SK-N-SH treated with all-trans-retinoic acid at 6 μM for 48 hours (cell line): Measurements from ENCODE around the gene CLEC16A.

ENCODE experiments used
- ARNTL ChIP-seq: fragments of 450-650 bp; formaldehyde crosslinking; IDR thresholded peaks from 2 replicates; pipeline ENCODE4 v1.5.0; 2020; ENCODE audit warnings: low read depth, mild to moderate bottlenecking, moderate library complexity, borderline replicate concordance
- BACH2 ChIP-seq: fragments of 250-450 bp; sonication (Bioruptor Pico); IDR thresholded peaks from 2 replicates; pipeline ENCODE4 v1.9.0; 2021; ENCODE audit warnings: mild to moderate bottlenecking, borderline replicate concordance
- GLIS3 ChIP-seq: fragments of 250-450 bp; sonication (Bioruptor Pico); IDR thresholded peaks from 2 replicates; pipeline ENCODE4 v1.5.0; 2020; ENCODE audit warnings: mild to moderate bottlenecking, moderate library complexity
- ISL1 ChIP-seq: fragments of 250-450 bp; sonication (Bioruptor Pico); IDR thresholded peaks from 2 replicates; pipeline ENCODE4 v2.1.2; 2022; ENCODE audit warnings: mild to moderate bottlenecking, moderate library complexity
- SNAI2 ChIP-seq: fragments of 250-450 bp; sonication (Bioruptor Pico); IDR thresholded peaks from 2 replicates; pipeline ENCODE4 v1.5.0; 2020; ENCODE audit warnings: mild to moderate bottlenecking, moderate library complexity
- ZNF8 ChIP-seq: fragments of 450-650 bp; formaldehyde crosslinking; IDR thresholded peaks from 2 replicates; pipeline ENCODE4 v1.5.0; 2020; ENCODE audit warnings: mild to moderate bottlenecking, moderate library complexity
- TF ChIP-seq, protein P1 (sequence below): fragments of 250-450 bp; sonication (Bioruptor Pico); IDR thresholded peaks from 2 replicates; pipeline ENCODE4 v1.5.1; 2020; ENCODE audit warnings: low read depth, mild to moderate bottlenecking, moderate library complexity
- TF ChIP-seq, protein P2 (sequence below): fragments of 250-450 bp; sonication (Bioruptor Pico); IDR thresholded peaks from 2 replicates; pipeline ENCODE4 v1.8.0; 2020; ENCODE audit warnings: mild to moderate bottlenecking, moderate library complexity, borderline replicate concordance

DNA sequence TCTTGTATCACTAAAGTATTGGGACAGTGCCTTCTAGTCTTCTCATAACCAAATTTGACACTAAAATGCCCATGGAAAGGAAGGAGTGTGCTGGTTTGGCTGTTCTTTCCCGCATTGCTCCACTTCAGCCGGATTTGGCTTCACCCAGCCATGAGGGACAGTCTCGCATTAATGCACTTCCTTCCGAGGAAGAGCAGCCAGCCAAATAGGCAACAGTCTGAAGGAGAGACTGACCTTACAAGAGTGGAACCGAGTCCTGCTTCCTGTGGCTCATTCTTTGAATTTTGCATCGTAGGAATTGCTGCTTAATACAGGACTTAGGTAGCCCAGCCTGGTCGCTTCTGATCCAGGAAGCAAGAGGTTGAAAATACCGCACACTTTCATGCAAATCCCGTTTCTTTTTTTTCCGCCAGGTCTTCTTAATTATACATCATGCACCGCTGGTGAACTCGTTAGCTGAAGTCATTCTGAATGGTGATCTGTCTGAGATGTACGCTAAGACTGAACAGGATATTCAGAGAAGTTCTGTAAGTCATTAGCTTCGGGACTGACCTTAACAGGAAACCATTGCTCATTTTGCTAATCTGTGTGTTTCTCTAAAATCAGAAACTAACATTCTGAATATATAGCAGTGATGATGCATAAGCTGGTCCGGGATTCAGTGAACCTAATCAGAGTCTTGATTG is 38.2 kb downstream of the CLEC16A start:
- no peak for TF ChIP-seq ZNF8 (CRISPR knock-in tag)
- TF ChIP-seq, protein P1, sequence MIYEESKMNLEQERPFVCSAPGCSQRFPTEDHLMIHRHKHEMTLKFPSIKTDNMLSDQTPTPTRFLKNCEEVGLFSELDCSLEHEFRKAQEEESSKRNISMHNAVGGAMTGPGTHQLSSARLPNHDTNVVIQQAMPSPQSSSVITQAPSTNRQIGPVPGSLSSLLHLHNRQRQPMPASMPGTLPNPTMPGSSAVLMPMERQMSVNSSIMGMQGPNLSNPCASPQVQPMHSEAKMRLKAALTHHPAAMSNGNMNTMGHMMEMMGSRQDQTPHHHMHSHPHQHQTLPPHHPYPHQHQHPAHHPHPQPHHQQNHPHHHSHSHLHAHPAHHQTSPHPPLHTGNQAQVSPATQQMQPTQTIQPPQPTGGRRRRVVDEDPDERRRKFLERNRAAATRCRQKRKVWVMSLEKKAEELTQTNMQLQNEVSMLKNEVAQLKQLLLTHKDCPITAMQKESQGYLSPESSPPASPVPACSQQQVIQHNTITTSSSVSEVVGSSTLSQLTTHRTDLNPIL (CRISPR knock-in tag), result no peak
- TF ChIP-seq ISL1 (CRISPR knock-in tag), result no peak
- TF ChIP-seq, protein P2, sequence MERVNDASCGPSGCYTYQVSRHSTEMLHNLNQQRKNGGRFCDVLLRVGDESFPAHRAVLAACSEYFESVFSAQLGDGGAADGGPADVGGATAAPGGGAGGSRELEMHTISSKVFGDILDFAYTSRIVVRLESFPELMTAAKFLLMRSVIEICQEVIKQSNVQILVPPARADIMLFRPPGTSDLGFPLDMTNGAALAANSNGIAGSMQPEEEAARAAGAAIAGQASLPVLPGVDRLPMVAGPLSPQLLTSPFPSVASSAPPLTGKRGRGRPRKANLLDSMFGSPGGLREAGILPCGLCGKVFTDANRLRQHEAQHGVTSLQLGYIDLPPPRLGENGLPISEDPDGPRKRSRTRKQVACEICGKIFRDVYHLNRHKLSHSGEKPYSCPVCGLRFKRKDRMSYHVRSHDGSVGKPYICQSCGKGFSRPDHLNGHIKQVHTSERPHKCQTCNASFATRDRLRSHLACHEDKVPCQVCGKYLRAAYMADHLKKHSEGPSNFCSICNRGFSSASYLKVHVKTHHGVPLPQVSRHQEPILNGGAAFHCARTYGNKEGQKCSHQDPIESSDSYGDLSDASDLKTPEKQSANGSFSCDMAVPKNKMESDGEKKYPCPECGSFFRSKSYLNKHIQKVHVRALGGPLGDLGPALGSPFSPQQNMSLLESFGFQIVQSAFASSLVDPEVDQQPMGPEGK, result no peak
- TF ChIP-seq BACH2, result no peak
- no peak for TF ChIP-seq ARNTL (CRISPR knock-in tag)
- no peak for TF ChIP-seq GLIS3 (CRISPR knock-in tag)
- no peak for TF ChIP-seq SNAI2 (CRISPR knock-in tag)
